Activated T-helper 1 cell treated with anti-CD3 and anti-CD28 coated beads, Interleukin-2, amount 50 U/mL, for 16 hours (primary cell): ENCODE data around the gene CORO2B.

Experiments
- DNase-seq, 2 donors: peaks; one replicate each; pipeline ENCODE4 v3.0.0-alpha.2; 2020; ENCODE audit warnings: low read depth in 1 of 2, low spot score in 1 of 2

CORO2B gene

GRCh38 chr15:68589783-68590710, 11.3 kb downstream of the CORO2B start:
- no peak for DNase-seq

GRCh38 chr15:68590721-68591389, 12.1 kb downstream of the CORO2B start:
- DNase-seq, result no peak

GRCh38 chr15:68592054-68592453, 13.3 kb downstream of the CORO2B start:
- DNase-seq, result no peak

- DNase-seq, result no peak
These were observed 13.8 kb downstream of the CORO2B start for GRCh38 chr15:68592544-68592943.

GRCh38 chr15:68593341-68593740, 14.5 kb downstream of the CORO2B start:
- no peak for DNase-seq

GRCh38 chr15:68593828-68594532, 15.2 kb downstream of the CORO2B start:
- no peak for DNase-seq

GRCh38 chr15:68594533-68595259, 15.9 kb downstream of the CORO2B start:
- DNase-seq, result no peak

- no peak for DNase-seq
These were observed 16.4 kb downstream of the CORO2B start for GRCh38 chr15:68595260-68595564.

GRCh38 chr15:68595761-68596160, 17.0 kb downstream of the CORO2B start:
- no peak for DNase-seq

GRCh38 chr15:68596691-68597090, 17.9 kb downstream of the CORO2B start:
- no peak for DNase-seq

- DNase-seq, result no peak
These were observed 18.8 kb downstream of the CORO2B start for GRCh38 chr15:68597581-68597980.

GRCh38 chr15:68598171-68599152, 19.7 kb downstream of the CORO2B start:
- DNase-seq, result no peak

- DNase-seq, result no peak
These were observed 20.4 kb downstream of the CORO2B start for GRCh38 chr15:68599153-68599545.

- no peak for DNase-seq
These were observed 20.8 kb downstream of the CORO2B start for GRCh38 chr15:68599560-68600071.

GRCh38 chr15:68601206-68602197, 22.7 kb downstream of the CORO2B start:
- DNase-seq, result no peak

- no peak for DNase-seq
These were observed 23.8 kb downstream of the CORO2B start for GRCh38 chr15:68602459-68603215.

GRCh38 chr15:68603216-68603595, 24.4 kb downstream of the CORO2B start:
- DNase-seq, result no peak

GRCh38 chr15:68603951-68604350, 25.2 kb downstream of the CORO2B start:
- no peak for DNase-seq
